H1 (cell line): ENCODE results near the gene FANCD2. TPM values are rescaled to one million over a fixed set of nuclear protein-coding genes. Genes with fewer than 3 reads are reported as not detected.

Experiments used
- CTCF ChIA-PET: fragments of 300-600 bp; sonication (Branson Sonifier 250); formaldehyde crosslinking; loops from one replicate; lab custom pipeline; 2021; ENCODE audit not compliant: partially characterized antibody; lab: Charles Lee
- POLR2A ChIA-PET: fragments of 300-600 bp; sonication (Branson Sonifier 250); formaldehyde crosslinking; loops from one replicate; lab custom pipeline; 2021; ENCODE audit warnings: inconsistent platforms; ENCODE audit not compliant: partially characterized antibody; lab: Charles Lee
- DNase-seq, 2 experiments: peaks; one replicate each; pipeline versions ENCODE4 v3.0.0 to v3.0.0-alpha.2; 2010 to 2022; ENCODE audit warnings: low spot score in 2 of 2, low read depth in 1 of 2, mixed read lengths in 1 of 2
- FAIRE-seq: peaks from 2 replicates; lab custom pipeline; 2011; peaks lifted over from hg19 to GRCh38; lab: Jason Lieb, UNC
- H2AFZ ChIP-seq: 2 replicates; pipeline ENCODE4 v1.8.1; 2012; ENCODE audit warnings: low read length, inconsistent platforms
- H2AK5ac ChIP-seq: 2 replicates; pipeline ENCODE4 v1.6.1; 2013; ENCODE audit warnings: low read depth, low read length
- H2BK120ac ChIP-seq: replicated peaks from 2 replicates; pipeline ENCODE3; 2013; ENCODE audit warnings: low read depth, low read length, inconsistent platforms
- H2BK12ac ChIP-seq: 2 replicates; pipeline ENCODE4 v1.6.1; 2013; ENCODE audit warnings: low read depth, low read length
- H2BK15ac ChIP-seq: 2 replicates; pipeline ENCODE4 v1.6.1; 2013; ENCODE audit warnings: low read length
- H2BK20ac ChIP-seq: 2 replicates; pipeline ENCODE4 v1.6.1; 2013; ENCODE audit warnings: low read length
- H2BK5ac ChIP-seq: 2 replicates; pipeline ENCODE4 v1.6.1; 2013; ENCODE audit warnings: low read depth, low read length
- H3K14ac ChIP-seq: 2 replicates; pipeline ENCODE4 v1.6.1; 2013; ENCODE audit warnings: inconsistent platforms; ENCODE audit not compliant: insufficient read length
- H3K18ac ChIP-seq: 2 replicates; pipeline ENCODE4 v1.6.1; 2013; ENCODE audit warnings: low read length; ENCODE audit errors: extremely low read depth
- H3K23ac ChIP-seq: 2 replicates; pipeline ENCODE4 v1.6.1; 2013; ENCODE audit warnings: inconsistent platforms; ENCODE audit not compliant: insufficient read length
- H3K23me2 ChIP-seq: 2 replicates; pipeline ENCODE4 v1.6.1; 2013; ENCODE audit warnings: low read depth, low read length
- H3K27ac ChIP-seq: 2 replicates; pipeline ENCODE4 v1.6.1; 2011; ENCODE audit warnings: low read depth, low read length, inconsistent platforms
- H3K27me3 ChIP-seq, 4 experiments: replicated peaks in 1 of 4; 1 replicate in 1 of 4; 2 replicates in 3 of 4; pipeline versions ENCODE4 v1.6.1 to v1.8.1; 2011 to 2013; ENCODE audit warnings: low read length in 3 of 4, mild to moderate bottlenecking in 3 of 4, inconsistent platforms in 2 of 4, mixed read lengths in 2 of 4, moderate library complexity in 1 of 4; ENCODE audit not compliant: control insufficient read depth in 3 of 4, insufficient read depth in 3 of 4; ENCODE audit errors: extremely low read depth in 1 of 4
- H3K36me3 ChIP-seq, 4 experiments: 2 replicates each; pipeline versions ENCODE4 v1.6.1 to v1.8.1; 2011 to 2013; ENCODE audit warnings: mild to moderate bottlenecking in 4 of 4, low read length in 3 of 4, moderate library complexity in 2 of 4, control low read depth in 1 of 4, inconsistent platforms in 1 of 4; ENCODE audit not compliant: insufficient read depth in 4 of 4, control insufficient read depth in 2 of 4
- H3K4ac ChIP-seq: replicated peaks from 2 replicates; pipeline ENCODE3; 2013; ENCODE audit warnings: low read length, low read depth, mixed read lengths, inconsistent platforms; ENCODE audit not compliant: insufficient read length
- H3K4me1 ChIP-seq, 4 experiments: replicated peaks in 1 of 4; 1 replicate in 1 of 4; 2 replicates in 3 of 4; pipeline versions ENCODE4 v1.6.1 to v1.8.1; 2011 to 2013; ENCODE audit warnings: low read length in 3 of 4, inconsistent platforms in 2 of 4, mixed read lengths in 1 of 4; ENCODE audit not compliant: insufficient read depth in 4 of 4, control insufficient read depth in 3 of 4
- H3K4me2 ChIP-seq, 2 experiments: 2 replicates each; pipeline versions ENCODE4 v1.6.1 to v1.8.1; 2011 to 2013; ENCODE audit warnings: low read depth in 2 of 2, low read length in 2 of 2, control low read depth in 1 of 2, inconsistent platforms in 1 of 2, mild to moderate bottlenecking in 1 of 2; ENCODE audit not compliant: insufficient read depth in 1 of 2
- H3K4me3 ChIP-seq, 4 experiments: fragments of 200-600, 300-600 bp in 1 of 4; sonication (generic), shearing (Covaris generic), sonication (Bioruptor Twin) in 1 of 4; 2 replicates each; pipeline versions ENCODE4 v1.5.1 to v1.8.1; 2011 to 2016; ENCODE audit warnings: low read length in 4 of 4, low read depth in 3 of 4, control low read depth in 2 of 4, inconsistent platforms in 2 of 4, mild to moderate bottlenecking in 2 of 4, mixed read lengths in 1 of 4, moderate library complexity in 1 of 4; ENCODE audit not compliant: insufficient read depth in 2 of 4; ENCODE audit errors: extremely low read depth in 1 of 4
- H3K56ac ChIP-seq: replicated peaks from 2 replicates; pipeline ENCODE3; 2013; ENCODE audit warnings: low read depth, mild to moderate bottlenecking, mixed read lengths, low read length, inconsistent platforms; ENCODE audit not compliant: insufficient read length
- H3K79me1 ChIP-seq: 2 replicates; pipeline ENCODE4 v1.6.1; 2013; ENCODE audit warnings: low read depth, low read length, control low read depth
- H3K79me2 ChIP-seq, 2 experiments: 2 replicates each; pipeline versions ENCODE4 v1.6.1 to v1.8.1; 2012 to 2013; ENCODE audit warnings: low read length in 2 of 2, mild to moderate bottlenecking in 2 of 2, inconsistent platforms in 1 of 2; ENCODE audit not compliant: insufficient read depth in 2 of 2, control insufficient read depth in 1 of 2
- H3K9ac ChIP-seq, 4 experiments: replicated peaks in 1 of 4; 1 replicate in 1 of 4; 2 replicates in 3 of 4; pipeline versions ENCODE4 v1.6.1 to v1.8.1; 2011 to 2013; ENCODE audit warnings: low read depth in 3 of 4, low read length in 3 of 4, control low read depth in 2 of 4, mild to moderate bottlenecking in 2 of 4, moderate library complexity in 2 of 4, inconsistent platforms in 1 of 4; ENCODE audit errors: extremely low read depth in 1 of 4
- H3K9me3 ChIP-seq, 2 experiments: 2 replicates each; pipeline versions ENCODE4 v1.6.1 to v1.8.1; 2012 to 2013; ENCODE audit warnings: mild to moderate bottlenecking in 2 of 2, moderate library complexity in 2 of 2, control low read depth in 1 of 2, inconsistent platforms in 1 of 2, low read depth in 1 of 2, low read length in 1 of 2, mixed read lengths in 1 of 2; ENCODE audit not compliant: insufficient read depth in 2 of 2
- H4K20me1 ChIP-seq, 2 experiments: replicated peaks in 1 of 2; 2 replicates each; pipeline versions ENCODE3 to v1.8.1; 2011 to 2013; ENCODE audit warnings: inconsistent platforms in 2 of 2, low read length in 2 of 2, mild to moderate bottlenecking in 1 of 2; ENCODE audit not compliant: insufficient read depth in 2 of 2, control insufficient read depth in 1 of 2
- H4K5ac ChIP-seq: 2 replicates; pipeline ENCODE4 v1.6.1; 2013; ENCODE audit warnings: low read length, low read depth, mixed read lengths, inconsistent platforms; ENCODE audit not compliant: insufficient read length
- H4K8ac ChIP-seq: 2 replicates; pipeline ENCODE4 v1.8.0; 2013; ENCODE audit warnings: mild to moderate bottlenecking, moderate library complexity, low read length, inconsistent platforms; ENCODE audit not compliant: insufficient read depth; ENCODE audit errors: extremely low read depth
- H4K91ac ChIP-seq: replicated peaks from 2 replicates; pipeline ENCODE3; 2013; ENCODE audit warnings: low read length, mixed read lengths, inconsistent platforms; ENCODE audit not compliant: insufficient read length
- CBX8 ChIP-seq: fragments of 300-800, 300-1000 bp; sonication (generic); IDR thresholded peaks from 2 replicates; pipeline ENCODE4 v1.7.1; 2016; ENCODE audit warnings: low read depth, low read length, borderline replicate concordance
- CTBP2 ChIP-seq: IDR thresholded peaks from 2 replicates; pipeline ENCODE4 v1.7.0; 2011; ENCODE audit warnings: borderline replicate concordance, mild to moderate bottlenecking, moderate library complexity, mixed read lengths, low read length; ENCODE audit not compliant: insufficient read depth, insufficient read length
- JUN ChIP-seq: IDR thresholded peaks from 2 replicates; pipeline ENCODE4 v1.6.1; 2011; ENCODE audit warnings: low read depth, mild to moderate bottlenecking, improper control_type of control experiment, low read length
- JUND ChIP-seq: IDR thresholded peaks from 2 replicates; pipeline ENCODE4 v1.6.1; 2011; ENCODE audit warnings: mild to moderate bottlenecking, improper control_type of control experiment, low read length
- KDM1A ChIP-seq: fragments of 200-600, 300-600 bp; sonication (generic); IDR thresholded peaks from 2 replicates; pipeline ENCODE4 v1.7.1; 2016; ENCODE audit warnings: mild to moderate bottlenecking, low read length, borderline replicate concordance
- KDM4A ChIP-seq: IDR thresholded peaks from one replicate; pipeline ENCODE4 v1.7.1; 2012; ENCODE audit warnings: low read depth, mild to moderate bottlenecking, moderate library complexity, low read length, inconsistent platforms; ENCODE audit not compliant: severe bottlenecking
- RFX5 ChIP-seq: IDR thresholded peaks from 2 replicates; pipeline ENCODE4 v1.6.1; 2011; ENCODE audit warnings: low read depth, low read length, improper control_type of control experiment, borderline replicate concordance
- RNF2 ChIP-seq: fragments of 200-900, 300-1000 bp; sonication (generic); IDR thresholded peaks from 2 replicates; pipeline ENCODE4 v1.7.1; 2016; ENCODE audit warnings: borderline replicate concordance, low read depth, mild to moderate bottlenecking, antibody characterized with exemption, low read length; ENCODE audit not compliant: poor library complexity, severe bottlenecking; ENCODE audit errors: missing control alignments
- RXRA ChIP-seq: IDR thresholded peaks from 2 replicates; pipeline ENCODE4 v1.6.1; 2011; ENCODE audit warnings: low read depth, mild to moderate bottlenecking, low read length, moderate library complexity; ENCODE audit not compliant: insufficient read depth
- YY1 ChIP-seq: IDR thresholded peaks from 2 replicates; pipeline ENCODE4 v1.6.1; 2011; ENCODE audit warnings: low read depth, mild to moderate bottlenecking, low read length
- ZNF274 ChIP-seq: IDR thresholded peaks from 2 replicates; pipeline ENCODE4 v1.7.0; 2012; ENCODE audit warnings: low read length, borderline replicate concordance; ENCODE audit errors: extremely low read depth
- WGBS, 2 experiments: shearing (Covaris generic) in 1 of 2; methylation state at CpG; one replicate each; pipeline versions ENCODE4 v1.1.6 to v1.1.7; 2013 to 2015; ENCODE audit warnings: low lambda C conversion rate in 2 of 2, mixed read lengths in 2 of 2, inconsistent platforms in 1 of 2, low coverage in 1 of 2, missing lambda C conversion rate in 1 of 2; ENCODE audit not compliant: insufficient replicate concordance in 2 of 2, insufficient coverage in 1 of 2, insufficient read length in 1 of 2; ENCODE audit errors: extremely low coverage in 1 of 2, missing lambda C conversion rate in 1 of 2; 5-methylcytosine and 5-hydroxymethylcytosine counted together
- polyA plus RNA-seq, 7 experiments: library from polyadenylated mRNA; depleted of rRNA in 3 of 7; stranded (reverse) in 5 of 7; unstranded in 2 of 7; fragments of >200 nt in 5 of 7; fragments of 200-250 nt in 2 of 7; gene quantifications; 1 replicate in 5 of 7; 2 replicates in 1 of 7; 4 replicates in 1 of 7; pipeline versions ENCODE4 v1.2.1 to v1.2.3, GENCODE V29; 2011 to 2013; ENCODE audit warnings: missing spikeins in 2 of 7, mixed read lengths in 2 of 7
- total RNA-seq: library from RNA; stranded (reverse); fragmentation: NEBNext Ultra II Directional; extraction: Animal tissue kit (Norgen Biotek cat#: 25700); gene quantifications from 2 replicates; pipeline ENCODE4 v1.2.1, GENCODE V29; 2021
- TF ChIP-seq, protein P1 (sequence below): IDR thresholded peaks from 2 replicates; pipeline ENCODE4 v1.6.1; 2011; ENCODE audit warnings: low read depth, mild to moderate bottlenecking, low read length; ENCODE audit not compliant: insufficient read depth

The FANCD2 gene
- total and polyA plus RNA-seq, 2 of the 8 experiments (the other 6 are each of a cell fraction or from before 2014, with no cell fraction given), result 33.1 to 77.8 TPM

DNA sequence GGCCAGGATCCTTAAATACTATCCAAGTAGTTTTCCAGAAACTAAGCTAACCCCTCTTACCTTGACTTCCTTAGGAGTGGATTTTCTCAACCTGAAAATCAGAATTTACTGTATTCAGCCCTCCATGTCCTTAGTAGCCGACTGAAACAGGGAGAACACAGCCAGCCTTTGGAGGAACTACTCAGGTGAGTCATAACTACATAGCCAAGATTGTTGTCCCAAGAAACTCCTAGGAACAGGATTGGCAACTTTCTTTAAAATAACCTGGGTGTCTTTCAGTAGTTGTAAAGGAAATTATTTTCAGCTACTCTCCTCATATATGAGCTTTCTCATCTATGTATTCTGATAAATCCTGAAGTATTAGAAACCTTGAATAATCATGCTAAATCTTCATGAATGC lies 59.5 kb downstream of the FANCD2 start:
- Histone ChIP-seq H3K79me2 (no peaks in the 10 kb centered on the region), H3K36me3 (peaks cover 29 to 74% (median 60%) of the 10 kb centered on the region in 4 experiments), H2BK15ac (no peak overlapping the region), H2AK5ac (no peak overlapping the region), H3K4me1 (no peaks in the 10 kb centered on the region), H3K27ac (no peak overlapping the region), H3K23me2 (no peaks in the 10 kb centered on the region), H2BK20ac (no peak overlapping the region), H4K20me1 (no peaks in the 10 kb centered on the region), H3K79me1 (no peaks in the 10 kb centered on the region), H3K9me3 (no peaks in the 10 kb centered on the region), H2AFZ (no peak overlapping the region), H2BK120ac (no peak overlapping the region), H2BK5ac (no peak overlapping the region), H3K23ac (no peak overlapping the region), H3K4me3 (no peak overlapping the region), H4K91ac (no peak overlapping the region), H4K5ac (no peak overlapping the region), H3K4ac (no peak overlapping the region), H4K8ac (no peak overlapping the region), H3K56ac (no peak overlapping the region), H2BK12ac (no peak overlapping the region), H3K14ac (no peak overlapping the region), H3K9ac (no peak overlapping the region), H3K18ac (no peak overlapping the region), H3K27me3 (no peaks in the 10 kb centered on the region), H3K4me2 (no peak overlapping the region)
- WGBS, 2 experiments, result 100% methylated on average over 1 of the region's 1 CpG; no CpG with 5 or more reads in 1 of the 2 experiments
- FAIRE-seq, result no peak
- no peak for DNase-seq
- ChIA-PET CTCF (interaction anchor here (0.6 to 1.0 kb wide), 2 partner anchors 178 to 1007 kb away, joined by 3 read pairs; no protein-coding TSS in a partner anchor), POLR2A (interaction anchor here (1.4 kb wide), 1 partner anchor 8 kb away, joined by 4 read pairs; no protein-coding TSS in a partner anchor)
- TF ChIP-seq RXRA (no peak), RFX5 (no peak), CTBP2 (no peak), KDM1A (no peak), CBX8 (no peak), JUND (no peak), RNF2 (no peak), YY1 (no peak), JUN (no peak), KDM4A (no peak), ZNF274 (no peak)
- TF ChIP-seq, protein P1, sequence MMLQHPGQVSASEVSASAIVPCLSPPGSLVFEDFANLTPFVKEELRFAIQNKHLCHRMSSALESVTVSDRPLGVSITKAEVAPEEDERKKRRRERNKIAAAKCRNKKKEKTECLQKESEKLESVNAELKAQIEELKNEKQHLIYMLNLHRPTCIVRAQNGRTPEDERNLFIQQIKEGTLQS, result no peak
